GM12878 (cell line): ENCODE measurements around the gene DCUN1D5. TPM values are rescaled to one million over a fixed set of nuclear protein-coding genes. Genes with fewer than 3 reads are reported as not detected.

Source experiments
- ATAC-seq: fragments of 200-7000 bp; cut with Tn5 transposase; 3 replicates; pipeline ENCODE4 v1.9.1; 2020; ENCODE audit warnings: mild to moderate bottlenecking, moderate library complexity
- BruUV-seq: library from RNA; stranded (reverse); fragments of 400-500 nt; replicated peaks from 2 replicates; lab custom pipeline; 2021; lab: Mats Ljungman, UMichigan
- CTCF ChIA-PET: fragments of 300-600 bp; sonication (Branson Sonifier 250); formaldehyde crosslinking; extraction: SDS; loops from one replicate; lab custom pipeline; 2021; ENCODE audit warnings: inconsistent platforms; lab: Yijun Ruan, JAX
- POLR2A ChIA-PET: fragments of 350-600 bp; formaldehyde crosslinking; extraction: SDS; loops from one replicate; lab custom pipeline; 2021; ENCODE audit warnings: inconsistent platforms; lab: Charles Lee
- RAD21 ChIA-PET: fragments of 300-600 bp; sonication (Branson Sonifier 250); formaldehyde crosslinking; loops from one replicate; lab custom pipeline; 2023; ENCODE audit warnings: antibody characterized with exemption; ENCODE audit not compliant: unreplicated experiment; lab: Charles Lee
- SMC1A ChIA-PET: fragments of 300-600 bp; sonication (Branson Sonifier 250); formaldehyde crosslinking; loops from one replicate; lab custom pipeline; 2023; ENCODE audit not compliant: unreplicated experiment, uncharacterized antibody; lab: Charles Lee
- DNase-seq: peaks from one replicate; pipeline ENCODE4 v3.0.0-alpha.2; 2011; ENCODE audit warnings: low read depth, low spot score
- FAIRE-seq: peaks from 3 replicates; lab custom pipeline; 2011; peaks lifted over from hg19 to GRCh38; lab: Jason Lieb, UNC
- H2AFZ ChIP-seq: 2 replicates; pipeline ENCODE4 v1.6.0; 2011; ENCODE audit warnings: low read depth, low read length, control low read depth; ENCODE audit not compliant: control insufficient read depth
- H3K27ac ChIP-seq: 2 replicates; pipeline ENCODE4 v1.5.1; 2011; ENCODE audit warnings: control low read depth; ENCODE audit not compliant: control insufficient read depth, insufficient read depth
- H3K27me3 ChIP-seq, 2 experiments: replicated peaks in 1 of 2; 2 replicates each; pipeline versions ENCODE4 v1.6.0 to v1.6.1; 2011; ENCODE audit warnings: low read length in 1 of 2; ENCODE audit not compliant: control insufficient read depth in 2 of 2, insufficient read depth in 2 of 2
- H3K36me3 ChIP-seq, 2 experiments: 2 replicates each; pipeline ENCODE4 v1.5.1; 2011; ENCODE audit warnings: low read length in 1 of 2; ENCODE audit not compliant: control insufficient read depth in 2 of 2, insufficient read depth in 2 of 2
- H3K4me1 ChIP-seq: 2 replicates; pipeline ENCODE4 v1.6.1; 2011; ENCODE audit warnings: mild to moderate bottlenecking, low read length, moderate library complexity, mixed read lengths; ENCODE audit not compliant: control insufficient read depth, insufficient read depth
- H3K4me2 ChIP-seq: 2 replicates; pipeline ENCODE4 v1.6.0; 2011; ENCODE audit warnings: control low read depth; ENCODE audit not compliant: control insufficient read depth, insufficient read depth
- H3K4me3 ChIP-seq: fragments of 200-600 bp; sonication (generic); 2 replicates; pipeline ENCODE4 v1.5.1; 2016
- H3K79me2 ChIP-seq: 2 replicates; pipeline ENCODE4 v1.6.0; 2011; ENCODE audit warnings: low read length; ENCODE audit not compliant: control insufficient read depth, insufficient read depth
- H3K9ac ChIP-seq: 2 replicates; pipeline ENCODE4 v1.8.0; 2011; ENCODE audit warnings: low read length, control low read depth, mixed read lengths; ENCODE audit not compliant: control insufficient read depth, insufficient read depth
- H3K9me3 ChIP-seq: replicated peaks from 3 replicates; pipeline ENCODE4 v1.5.1; 2011; ENCODE audit warnings: mild to moderate bottlenecking, low read length; ENCODE audit not compliant: control insufficient read depth, insufficient read depth
- H4K20me1 ChIP-seq: 2 replicates; pipeline ENCODE4 v1.6.0; 2011; ENCODE audit not compliant: control insufficient read depth, insufficient read depth
- BCL11A ChIP-seq: IDR thresholded peaks from 2 replicates; pipeline ENCODE4 v1.6.1; 2011; ENCODE audit warnings: low read depth, low read length
- BRCA1 ChIP-seq: IDR thresholded peaks from 2 replicates; pipeline ENCODE4 v1.6.1; 2011; ENCODE audit warnings: low read depth, low read length, improper control_type of control experiment
- CHD2 ChIP-seq: IDR thresholded peaks from 2 replicates; pipeline ENCODE4 v1.6.1; 2011; ENCODE audit warnings: low read depth, low read length, improper control_type of control experiment, borderline replicate concordance
- GABPA ChIP-seq: IDR thresholded peaks from 2 replicates; pipeline ENCODE4 v1.6.1; 2014; ENCODE audit warnings: antibody characterized with exemption, low read depth, mild to moderate bottlenecking, inconsistent platforms
- IKZF1 ChIP-seq: fragments of 450-650 bp; conservative IDR thresholded peaks from 2 replicates; pipeline ENCODE4 v1.6.1; 2017; ENCODE audit warnings: antibody characterized with exemption, mild to moderate bottlenecking
- JUNB ChIP-seq: IDR thresholded peaks from 2 replicates; pipeline ENCODE4 v1.6.1; 2016; ENCODE audit warnings: antibody characterized with exemption, mild to moderate bottlenecking
- RFX5 ChIP-seq: IDR thresholded peaks from 2 replicates; pipeline ENCODE4 v1.6.1; 2011; ENCODE audit warnings: low read depth, low read length, improper control_type of control experiment
- SIN3A ChIP-seq: IDR thresholded peaks from 2 replicates; pipeline ENCODE4 v1.6.1; 2012; ENCODE audit warnings: low read depth, low read length, improper control_type of control experiment
- SREBF1 ChIP-seq: IDR thresholded peaks from 2 replicates; pipeline ENCODE4 v1.6.1; 2012; ENCODE audit warnings: mild to moderate bottlenecking, low read length
- TARDBP ChIP-seq: IDR thresholded peaks from 2 replicates; pipeline ENCODE4 v1.6.1; 2016; ENCODE audit warnings: borderline replicate concordance
- TBL1XR1 ChIP-seq: IDR thresholded peaks from 2 replicates; pipeline ENCODE4 v1.6.1; 2012; ENCODE audit warnings: low read depth, low read length, improper control_type of control experiment
- ZBED1 ChIP-seq: IDR thresholded peaks from 2 replicates; pipeline ENCODE4 v1.6.1; 2016; ENCODE audit warnings: borderline replicate concordance
- ZNF274 ChIP-seq: IDR thresholded peaks from one replicate; pipeline ENCODE4 v1.8.0; 2011; ENCODE audit not compliant: insufficient read length, insufficient read depth
- WGBS: methylation state at CpG from one replicate; pipeline ENCODE4 v1.1.6; 2016; ENCODE audit warnings: low lambda C conversion rate; ENCODE audit not compliant: insufficient replicate concordance, insufficient coverage; ENCODE audit errors: missing lambda C conversion rate; 5-methylcytosine and 5-hydroxymethylcytosine counted together
- in situ Hi-C: fragments of 300-500 bp; cut with MboI; formaldehyde crosslinking; loops from 9 replicates; pipeline ENCODE4 v1.14.3; 2018; ENCODE audit warnings: mixed read lengths
- intact Hi-C: fragments of 100-400 bp; cut with micrococcal nuclease; formaldehyde crosslinking; loops from one replicate; pipeline ENCODE4 v1.14.2; 2022; ENCODE audit not compliant: unreplicated experiment
- polyA plus RNA-seq, 11 experiments: library from polyadenylated mRNA; depleted of rRNA in 4 of 11; unstranded in 6 of 11; stranded (reverse) in 5 of 11; fragments of >200 nt; fragmentation: Nextera tagmentation in 4 of 11; fragmentation: Illumina TruSeq in 1 of 11; extraction: Ambion mirVana in 4 of 11; extraction: Trizol in 1 of 11; gene quantifications; 1 replicate in 1 of 11; 2 replicates in 10 of 11; pipeline versions ENCODE4 v1.2.1 to v1.2.3, GENCODE V29; 2011 to 2016; ENCODE audit warnings: inconsistent platforms in 2 of 11, missing spikeins in 2 of 11, low read depth in 1 of 11
- total RNA-seq, 4 experiments: library from RNA; depleted of rRNA in 3 of 4; stranded (reverse); fragments of >200 nt in 3 of 4; fragmentation: Illumina TruSeq in 1 of 4; extraction: Trizol in 1 of 4; gene quantifications; 2 replicates each; pipeline versions ENCODE4 v1.2.1 to v1.2.3, GENCODE V29; 2013 to 2021
- TF ChIP-seq, protein P1 (sequence below): fragments of 450-650 bp; IDR thresholded peaks from 2 replicates; pipeline ENCODE4 v1.6.1; 2016; ENCODE audit warnings: mild to moderate bottlenecking
- TF ChIP-seq, protein P2 (sequence below), 3 experiments: IDR thresholded peaks in 2 of 3; conservative IDR thresholded peaks in 1 of 3; 2 replicates each; pipeline ENCODE4 v1.5.1; 2011; ENCODE audit warnings: low read depth in 3 of 3, low read length in 3 of 3, mild to moderate bottlenecking in 3 of 3, control low read depth in 2 of 3, moderate library complexity in 2 of 3, inconsistent platforms in 1 of 3, mixed read lengths in 1 of 3; ENCODE audit not compliant: control insufficient read depth in 2 of 3, insufficient read depth in 1 of 3; ENCODE audit errors: extremely low read depth in 1 of 3

DCUN1D5 gene
- total and polyA plus RNA-seq, 10 of the 15 experiments (the other 5 are each of a cell fraction or from before 2014, with no cell fraction given) = 20.4 to 87.0 (median 60.6) TPM

DNA sequence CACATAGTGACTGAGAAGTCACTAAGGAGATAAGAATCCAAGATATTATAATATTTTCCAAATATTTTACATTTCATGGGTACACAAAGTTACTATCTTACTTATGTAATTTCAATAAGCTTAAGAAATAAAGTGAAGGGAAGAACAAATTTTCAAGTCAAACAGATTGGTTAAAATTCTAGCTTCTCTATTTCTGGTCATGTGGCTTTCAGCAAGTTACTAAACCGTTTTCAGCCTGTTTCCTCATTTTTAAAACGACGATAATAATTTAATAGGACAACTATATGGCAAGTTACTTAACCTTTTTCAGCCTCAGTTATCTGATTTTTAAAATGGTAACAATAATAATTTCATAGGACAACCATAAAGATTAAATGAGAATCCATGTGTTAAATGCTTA is 15.6 kb downstream of the DCUN1D5 start:
- Histone ChIP-seq H3K79me2 (no peaks in the 10 kb centered on the region), H4K20me1 (no peaks in the 10 kb centered on the region), H3K27me3 (no peaks in the 10 kb centered on the region), H3K4me3 (no peak overlapping the region), H3K4me2 (no peak overlapping the region), H3K9me3 (no peaks in the 10 kb centered on the region), H3K9ac (no peak overlapping the region), H3K36me3 (peaks cover 4 to 23% of the 10 kb centered on the region in 2 experiments), H2AFZ (no peak overlapping the region), H3K4me1 (no peaks in the 10 kb centered on the region), H3K27ac (no peak overlapping the region)
- ChIA-PET CTCF (interaction anchor here (0.7 to 1.9 kb wide), 3 partner anchors 14 to 40 kb away, joined by 3 to 4 read pairs (median 3); no protein-coding TSS in a partner anchor), SMC1A (no interaction called here), POLR2A (no interaction called here), RAD21 (no interaction called here)
- in situ Hi-C loops (no loop called here), intact Hi-C loops (no loop called here)
- BruUV-seq = no TSS peak
- ATAC-seq (no peak), FAIRE-seq (no peak), DNase-seq (no peak)
- WGBS = 97% methylated on average over 3 of the region's 3 CpGs
- TF ChIP-seq JUNB (no peak), ZBED1 (no peak), SIN3A (no peak), GABPA (no peak), SREBF1 (no peak), BRCA1 (no peak), BCL11A (no peak), IKZF1 (no peak), RFX5 (no peak), TBL1XR1 (no peak), CHD2 (no peak), TARDBP (no peak), ZNF274 (no peak)
- TF ChIP-seq, protein P1, sequence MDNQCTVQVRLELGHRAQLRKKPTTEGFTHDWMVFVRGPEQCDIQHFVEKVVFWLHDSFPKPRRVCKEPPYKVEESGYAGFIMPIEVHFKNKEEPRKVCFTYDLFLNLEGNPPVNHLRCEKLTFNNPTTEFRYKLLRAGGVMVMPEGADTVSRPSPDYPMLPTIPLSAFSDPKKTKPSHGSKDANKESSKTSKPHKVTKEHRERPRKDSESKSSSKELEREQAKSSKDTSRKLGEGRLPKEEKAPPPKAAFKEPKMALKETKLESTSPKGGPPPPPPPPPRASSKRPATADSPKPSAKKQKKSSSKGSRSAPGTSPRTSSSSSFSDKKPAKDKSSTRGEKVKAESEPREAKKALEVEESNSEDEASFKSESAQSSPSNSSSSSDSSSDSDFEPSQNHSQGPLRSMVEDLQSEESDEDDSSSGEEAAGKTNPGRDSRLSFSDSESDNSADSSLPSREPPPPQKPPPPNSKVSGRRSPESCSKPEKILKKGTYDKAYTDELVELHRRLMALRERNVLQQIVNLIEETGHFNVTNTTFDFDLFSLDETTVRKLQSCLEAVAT = no peak
- TF ChIP-seq, protein P2, sequence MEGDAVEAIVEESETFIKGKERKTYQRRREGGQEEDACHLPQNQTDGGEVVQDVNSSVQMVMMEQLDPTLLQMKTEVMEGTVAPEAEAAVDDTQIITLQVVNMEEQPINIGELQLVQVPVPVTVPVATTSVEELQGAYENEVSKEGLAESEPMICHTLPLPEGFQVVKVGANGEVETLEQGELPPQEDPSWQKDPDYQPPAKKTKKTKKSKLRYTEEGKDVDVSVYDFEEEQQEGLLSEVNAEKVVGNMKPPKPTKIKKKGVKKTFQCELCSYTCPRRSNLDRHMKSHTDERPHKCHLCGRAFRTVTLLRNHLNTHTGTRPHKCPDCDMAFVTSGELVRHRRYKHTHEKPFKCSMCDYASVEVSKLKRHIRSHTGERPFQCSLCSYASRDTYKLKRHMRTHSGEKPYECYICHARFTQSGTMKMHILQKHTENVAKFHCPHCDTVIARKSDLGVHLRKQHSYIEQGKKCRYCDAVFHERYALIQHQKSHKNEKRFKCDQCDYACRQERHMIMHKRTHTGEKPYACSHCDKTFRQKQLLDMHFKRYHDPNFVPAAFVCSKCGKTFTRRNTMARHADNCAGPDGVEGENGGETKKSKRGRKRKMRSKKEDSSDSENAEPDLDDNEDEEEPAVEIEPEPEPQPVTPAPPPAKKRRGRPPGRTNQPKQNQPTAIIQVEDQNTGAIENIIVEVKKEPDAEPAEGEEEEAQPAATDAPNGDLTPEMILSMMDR (IDR thresholded peaks at IDR 0.05 in 2 of 3, conservative IDR thresholded peaks at IDR 0.05 in 1 of 3; ENCODE audit: control insufficient read depth in 2 of 3, extremely low read depth in 1 of 3, insufficient read depth in 1 of 3, low read depth in 3 of 3, low read length in 3 of 3) = no peak
